SHP77 treated with DMSO at 0.1 percent for 48 hours (cell line): ENCODE data around the gene DLX1.

Experiments
- DNase-seq: peaks from one replicate; lab custom pipeline; 2025; lab: John Stamatoyannopoulos, UW

Gene DLX1

DNA sequence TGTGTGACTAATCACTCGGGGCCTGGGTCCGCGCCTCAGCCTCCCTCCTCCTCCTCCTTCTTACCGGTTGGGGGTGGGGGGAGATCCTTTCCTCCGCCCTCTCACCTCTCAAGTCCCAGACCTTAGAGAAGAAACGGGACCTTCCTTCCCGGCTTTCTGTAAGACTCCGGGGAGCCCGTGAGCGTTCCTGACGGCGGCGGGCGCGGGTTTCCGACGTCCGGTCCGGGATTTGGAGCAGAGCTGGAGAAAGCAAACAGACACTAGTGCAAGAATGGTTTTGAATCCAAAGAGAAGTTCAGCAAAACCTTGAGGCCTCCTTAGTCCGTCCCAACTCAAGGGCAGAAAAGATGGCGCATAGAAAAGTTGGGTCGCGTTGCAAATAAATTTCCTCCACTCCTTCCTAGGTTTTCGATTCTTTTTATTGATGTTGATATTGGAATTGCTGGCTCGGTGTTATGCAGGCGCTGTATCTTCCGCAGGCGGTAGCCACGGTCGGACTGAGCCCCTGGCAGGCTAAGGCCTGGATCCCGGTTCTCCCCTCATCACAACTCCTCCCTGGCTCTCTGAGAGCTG lies 2.0 kb downstream of the DLX1 start:
- no peak for DNase-seq

DNA sequence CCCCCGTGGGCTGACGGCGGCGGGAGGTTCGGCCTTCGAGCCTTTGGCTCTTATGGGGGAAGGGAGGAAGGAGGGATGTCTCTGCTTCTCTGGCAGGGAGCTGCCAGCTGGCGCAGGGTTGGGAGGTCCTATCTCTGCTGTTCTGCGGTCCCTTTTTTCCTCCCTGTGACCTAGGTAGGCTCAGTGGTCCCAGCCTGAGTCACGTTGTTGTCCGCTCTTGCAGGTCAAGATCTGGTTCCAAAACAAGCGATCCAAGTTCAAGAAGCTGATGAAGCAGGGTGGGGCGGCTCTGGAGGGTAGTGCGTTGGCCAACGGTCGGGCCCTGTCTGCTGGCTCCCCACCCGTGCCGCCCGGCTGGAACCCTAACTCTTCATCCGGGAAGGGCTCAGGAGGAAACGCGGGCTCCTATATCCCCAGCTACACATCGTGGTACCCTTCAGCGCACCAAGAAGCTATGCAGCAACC lies 2.5 kb downstream of the DLX1 start:
- no peak for DNase-seq

DNA sequence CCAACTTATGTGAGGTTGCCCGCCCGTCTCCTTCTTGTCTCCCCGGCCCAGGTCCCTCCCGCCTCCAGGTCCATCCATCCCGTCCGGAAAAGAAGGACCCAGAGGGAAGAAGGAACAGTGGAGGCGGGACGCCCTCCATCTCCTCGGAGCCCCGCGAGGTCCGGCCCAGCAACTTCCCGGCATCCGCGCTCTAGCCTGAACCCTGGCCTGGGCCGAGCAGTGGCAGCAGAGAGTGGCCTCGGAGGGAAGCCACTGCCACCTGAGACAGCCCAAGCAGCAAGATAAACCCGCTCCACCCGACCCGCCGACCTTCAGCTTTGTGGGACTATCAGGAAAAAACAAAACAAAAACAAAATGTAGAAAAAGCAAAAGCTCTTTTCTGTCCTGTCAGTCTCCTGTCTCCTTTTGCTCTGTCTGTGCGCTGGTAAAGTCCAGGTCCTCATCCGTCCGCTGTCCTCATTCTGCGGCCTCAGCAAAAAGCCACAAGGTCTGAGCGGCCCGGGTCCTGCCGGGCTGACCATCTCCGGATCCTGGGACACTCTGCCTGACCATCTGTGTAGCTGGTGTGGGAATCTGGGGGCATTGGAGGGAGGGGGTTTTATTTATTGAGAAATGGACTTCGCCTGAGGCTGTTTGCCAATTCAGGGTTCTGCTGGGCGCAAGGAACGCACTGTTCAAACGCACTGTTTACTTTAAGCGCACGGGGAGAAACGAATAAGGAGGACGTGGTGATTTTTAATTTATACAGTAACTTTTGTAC lies 3.1 kb downstream of the DLX1 start:
- no peak for DNase-seq

DNA sequence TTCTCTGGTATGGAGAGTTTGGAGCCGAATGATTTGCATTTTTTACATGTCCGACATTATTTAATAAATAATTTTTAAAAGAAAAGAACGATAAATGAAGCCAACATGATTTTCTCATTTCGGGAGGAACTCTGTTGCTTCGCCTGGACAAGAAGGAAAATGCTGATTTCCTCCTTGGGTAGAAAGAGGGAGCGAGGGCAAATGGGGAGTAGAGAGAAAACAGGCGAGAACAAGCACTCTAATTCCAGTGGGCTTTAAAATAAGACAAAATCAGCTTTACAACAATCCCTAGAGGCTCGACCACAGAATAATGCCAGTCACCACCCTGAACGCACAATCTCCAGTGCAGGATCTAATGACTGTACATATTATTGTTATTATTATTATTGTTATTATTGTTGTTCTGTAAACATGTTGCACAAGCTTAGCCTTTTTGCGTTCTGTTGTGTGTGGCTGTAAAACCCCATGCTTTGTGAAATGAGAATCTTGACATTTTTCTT lies 3.7 kb downstream of the DLX1 start:
- no peak for DNase-seq

DNA sequence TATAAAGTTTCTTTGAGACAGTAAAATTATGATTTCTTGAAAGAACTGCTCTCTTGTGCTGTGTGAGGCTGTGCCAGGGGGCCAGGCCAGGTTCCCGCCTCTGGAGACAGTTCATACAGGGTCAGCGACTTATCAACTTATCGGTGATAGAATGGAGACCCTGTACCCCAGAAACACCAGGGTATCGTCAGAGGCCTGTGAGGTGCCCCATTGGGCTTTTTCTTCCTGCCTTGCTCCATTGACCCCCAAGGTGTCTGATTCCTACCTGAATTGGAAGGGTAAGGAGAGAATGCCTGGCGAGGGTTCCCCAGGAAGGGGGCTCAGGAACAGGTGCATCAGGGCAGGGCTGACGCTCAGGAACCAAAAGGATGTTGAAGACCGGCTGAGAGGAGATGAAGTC lies 4.3 kb downstream of the DLX1 start:
- DNase-seq, result no peak

DNA sequence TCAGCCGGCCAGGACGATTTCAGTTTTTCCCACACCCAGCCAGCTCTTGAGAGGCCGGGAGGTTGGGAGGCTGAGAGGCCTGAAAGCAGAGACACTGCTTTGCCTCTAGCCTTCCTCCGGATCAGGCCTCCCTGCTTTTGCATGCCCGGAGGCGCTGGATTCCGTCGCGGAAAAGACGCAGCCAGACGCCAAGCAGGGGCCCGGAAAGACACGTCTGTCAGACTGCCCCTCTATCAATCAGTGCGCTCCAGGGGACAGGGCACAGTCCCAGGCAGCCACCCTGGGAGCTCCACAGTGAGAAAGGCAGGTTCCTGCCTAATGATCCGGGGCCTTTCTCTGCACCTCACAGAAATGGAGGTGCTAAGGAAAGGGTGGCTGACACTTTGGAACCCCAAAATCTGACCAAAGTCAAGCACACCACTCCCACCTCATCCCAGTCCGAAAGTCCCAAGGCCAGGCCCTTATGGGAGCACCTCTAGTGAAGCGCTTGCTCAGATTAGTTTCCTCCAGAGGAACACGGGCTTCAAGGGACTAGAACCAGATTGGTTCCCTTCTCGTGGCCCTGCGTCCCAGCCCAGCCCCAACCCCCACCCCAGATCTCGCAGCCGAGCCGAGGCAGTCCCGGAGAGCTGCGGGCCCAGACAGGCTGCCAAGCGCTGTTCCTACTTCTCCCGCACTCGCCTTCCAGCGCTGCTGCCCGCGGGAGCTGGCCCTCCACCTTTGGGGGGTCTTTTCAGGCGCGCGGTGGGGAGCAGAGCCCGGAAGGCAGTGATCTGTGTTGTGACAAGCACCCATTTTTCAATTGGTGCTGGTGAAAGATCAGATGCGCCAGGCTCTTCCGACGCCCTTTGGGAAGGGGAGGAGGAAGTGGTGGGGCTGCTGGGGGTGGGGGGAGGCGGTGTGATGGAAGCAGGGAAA lies 5.0 kb downstream of the DLX1 start:
- DNase-seq, result no peak

DNA sequence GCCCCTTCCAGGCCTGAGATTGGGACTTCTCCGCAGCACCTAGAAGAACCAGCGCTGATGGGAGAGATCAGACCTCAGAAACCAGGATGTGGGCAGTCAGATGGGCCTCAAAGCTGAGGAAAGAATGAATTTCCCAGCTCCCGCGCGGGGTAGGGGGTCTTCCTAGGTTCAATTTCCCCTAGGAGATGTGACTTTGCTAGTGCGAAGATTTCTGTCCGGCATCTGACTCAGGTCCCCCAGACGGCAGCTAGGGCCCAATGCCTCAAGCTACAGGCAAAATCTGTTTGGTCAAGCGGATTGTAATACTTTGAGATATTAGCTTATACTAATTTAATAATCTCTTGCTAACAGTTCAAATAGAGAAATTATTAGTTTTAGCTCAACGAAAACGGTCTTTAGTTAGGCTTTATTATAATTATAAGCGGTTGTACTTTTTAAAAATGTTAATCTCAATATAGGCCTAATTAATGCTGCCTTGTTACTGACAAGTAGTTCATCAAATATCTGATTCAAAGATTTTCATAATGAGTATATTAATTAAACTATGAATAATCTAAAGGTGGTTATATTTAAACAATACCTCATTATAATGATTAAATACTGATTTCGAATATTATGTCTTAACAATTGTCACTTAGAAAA lies 5.8 kb downstream of the DLX1 start:
- no peak for DNase-seq

DNA sequence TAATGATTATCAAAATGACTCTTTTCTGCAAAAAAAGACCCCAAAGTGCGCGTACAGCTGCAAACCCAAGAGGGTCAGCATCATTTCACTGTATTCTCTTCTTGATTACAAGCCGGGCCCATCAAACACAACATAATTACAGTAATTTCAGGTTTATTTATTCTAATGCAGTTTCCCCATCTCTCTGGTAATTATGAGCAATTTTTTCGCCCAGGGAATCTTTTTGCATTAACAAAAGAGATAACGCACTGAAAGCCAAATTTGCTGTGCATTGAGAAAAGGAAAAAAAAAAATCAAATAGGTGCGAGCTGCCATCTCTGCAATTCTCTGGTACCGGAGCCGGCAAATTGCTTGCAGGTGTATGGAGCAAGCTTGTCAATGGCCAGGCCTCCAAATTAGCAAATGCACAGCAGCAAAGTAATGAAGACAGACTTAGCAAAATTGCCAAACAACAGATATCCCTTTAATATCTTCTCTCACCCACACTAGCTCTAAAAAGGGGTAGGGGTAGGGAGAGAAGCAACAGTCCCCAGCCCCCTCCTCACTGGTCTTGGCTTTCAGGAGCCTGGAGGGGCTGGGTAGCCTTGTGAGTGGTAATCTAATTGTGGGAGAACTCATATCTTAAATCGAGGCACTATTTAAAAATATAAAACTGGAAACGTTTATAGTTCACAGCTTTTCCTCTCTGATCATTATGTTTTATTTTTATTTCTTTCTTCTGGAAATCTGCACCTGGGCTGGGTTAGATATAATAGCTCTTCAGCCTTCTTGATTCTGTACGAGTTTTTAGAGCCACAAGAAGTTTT lies 6.7 kb downstream of the DLX1 start:
- DNase-seq, result no peak

DNA sequence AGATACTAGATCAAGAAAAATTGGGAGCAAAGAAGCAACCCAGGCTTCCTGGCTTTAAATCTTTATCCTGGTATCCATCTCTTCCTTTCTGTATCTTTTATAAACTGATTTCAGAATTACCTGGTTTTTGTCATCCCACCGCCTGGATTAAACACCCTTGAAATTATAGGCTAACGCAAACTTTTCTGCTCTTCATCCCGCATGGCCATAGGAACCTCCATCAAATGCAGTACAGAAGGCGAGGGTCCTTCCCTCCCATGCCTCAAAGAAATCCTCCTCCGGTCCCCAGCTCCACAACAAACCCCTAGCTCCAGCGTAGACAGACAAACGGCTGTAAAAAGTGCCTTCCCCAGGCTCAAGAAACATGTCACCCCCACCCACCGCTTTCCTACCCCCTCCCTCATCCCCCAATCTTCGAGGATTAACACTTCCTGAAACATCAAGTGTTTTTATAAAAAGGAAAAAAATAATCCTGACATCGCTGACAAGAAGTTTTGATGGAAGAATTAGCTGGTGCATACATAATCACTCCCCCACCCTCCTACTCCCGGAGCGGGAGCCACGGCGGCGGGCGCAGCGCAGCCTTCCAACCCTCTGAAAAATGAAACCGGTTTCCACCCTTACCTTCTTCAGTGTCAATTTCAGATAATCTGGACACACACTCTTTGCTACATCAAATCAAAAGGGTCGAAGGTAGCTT lies 7.6 kb downstream of the DLX1 start:
- no peak for DNase-seq

DNA sequence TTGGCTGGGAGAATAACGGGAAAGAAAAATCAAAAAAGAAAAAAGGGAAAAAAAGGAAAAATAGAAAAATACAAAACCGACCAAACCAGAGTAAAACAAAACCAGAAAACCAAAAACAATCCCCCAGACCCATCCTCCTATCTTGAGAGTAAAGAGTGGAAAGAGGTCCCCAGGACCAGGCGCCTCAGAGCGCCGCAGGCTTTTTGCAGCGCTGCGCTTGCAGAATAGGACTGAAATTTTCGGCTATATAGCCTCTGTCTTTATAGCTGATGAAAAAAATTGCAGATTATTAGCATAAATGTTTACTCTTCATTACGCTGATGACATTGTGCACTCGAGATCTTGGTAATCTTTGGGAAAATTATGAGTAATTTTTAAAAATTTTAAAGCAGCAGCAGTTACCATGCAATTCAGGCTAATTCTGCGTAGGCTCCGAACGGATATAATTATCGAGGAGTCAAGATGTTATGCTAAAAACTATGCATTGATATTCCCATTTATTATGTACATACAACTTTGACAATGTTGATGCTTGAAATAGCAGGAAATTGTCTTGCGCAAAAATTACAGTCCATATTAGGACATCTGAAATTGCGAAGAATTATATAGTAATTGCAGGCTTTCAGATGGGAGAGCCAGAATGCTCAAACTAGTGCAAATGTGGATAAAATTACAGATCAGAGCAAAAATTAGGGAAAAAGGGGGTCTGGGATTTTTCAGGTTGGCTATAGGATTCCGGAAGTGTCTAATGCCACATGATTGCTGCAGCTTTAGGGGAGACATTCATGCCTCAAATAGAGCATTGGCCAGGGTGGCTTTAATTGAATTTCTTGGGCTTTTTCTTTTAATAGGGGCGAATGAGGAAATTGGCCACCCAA lies 8.3 kb downstream of the DLX1 start:
- no peak for DNase-seq

DNA sequence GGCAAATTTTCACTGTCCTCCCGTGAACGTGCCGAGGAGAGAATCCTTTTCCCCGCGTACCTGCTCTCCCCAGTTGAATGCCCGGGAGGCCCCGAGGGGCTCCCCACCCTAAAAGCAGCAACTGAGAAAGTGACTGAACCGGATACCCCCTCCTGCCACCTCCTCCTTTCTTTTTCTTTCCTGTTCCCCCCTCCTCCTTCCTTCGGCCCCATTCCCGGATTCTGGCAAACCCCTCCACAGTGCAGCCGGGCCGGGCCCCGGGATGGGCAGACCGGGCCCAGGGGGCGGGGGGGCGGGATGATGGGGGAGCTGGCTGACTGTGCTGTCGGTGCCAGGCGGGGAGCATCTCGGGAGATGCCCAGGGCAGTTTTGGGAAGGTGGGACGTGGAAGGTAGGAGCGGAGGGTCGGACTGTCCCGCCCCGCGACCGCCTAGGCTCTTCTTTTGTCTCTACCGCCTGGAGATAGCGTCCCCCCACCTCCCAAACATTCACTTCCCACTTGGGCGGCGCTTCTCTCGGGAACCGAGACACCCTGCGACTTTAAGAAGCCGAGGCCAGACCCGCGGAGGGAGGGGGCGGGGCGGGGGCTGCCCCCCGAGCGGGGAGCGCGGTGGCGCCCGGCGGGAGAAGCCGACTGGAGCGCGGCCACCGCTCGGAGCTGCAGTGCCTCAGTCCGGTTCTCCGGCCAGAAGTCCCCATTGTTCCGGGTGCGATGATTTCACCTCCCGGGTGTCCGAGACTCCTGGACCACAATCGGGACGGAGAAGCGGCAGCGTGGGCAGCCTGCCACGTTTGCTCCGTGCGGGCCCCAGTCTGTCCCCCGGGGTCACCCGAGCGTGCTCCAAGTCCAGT lies 9.2 kb downstream of the DLX1 start:
- DNase-seq, result no peak

DNA sequence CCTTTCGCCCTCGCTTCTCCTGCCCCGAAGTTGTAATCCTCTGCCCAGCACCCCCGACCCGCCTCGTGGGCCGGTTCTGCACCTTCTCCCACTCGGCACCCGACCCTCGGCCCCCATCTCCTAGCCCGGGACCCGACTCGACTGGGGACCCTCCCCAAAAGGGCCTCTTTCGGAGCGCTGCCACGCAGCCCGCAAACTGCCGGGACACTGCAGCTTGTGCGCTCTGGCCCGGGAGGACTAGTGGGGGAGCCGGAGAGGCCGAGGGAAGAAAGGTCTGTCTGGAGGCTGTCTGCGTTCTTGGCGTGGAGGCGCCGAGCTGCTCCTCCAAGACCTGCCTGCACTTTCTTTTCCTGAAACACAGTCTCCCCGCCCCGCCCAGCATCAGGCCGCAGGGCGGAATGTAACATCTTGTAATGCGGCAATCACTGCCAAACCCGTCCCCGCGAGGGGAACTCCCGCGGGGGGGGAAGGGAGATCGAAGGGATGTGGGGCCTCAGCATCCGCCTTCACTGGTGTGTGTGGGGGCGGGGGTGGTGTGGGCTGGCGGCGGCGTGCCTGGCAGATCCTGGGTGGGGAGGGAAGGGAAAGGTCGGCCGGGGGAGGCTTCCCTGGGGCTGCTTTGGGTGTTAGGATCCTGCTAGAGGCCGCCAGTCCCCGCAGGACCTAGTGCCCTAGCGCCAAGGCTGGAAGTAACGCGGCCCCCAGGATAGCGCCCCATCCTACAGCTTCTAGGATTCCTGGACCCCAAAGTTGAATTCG lies 10.0 kb downstream of the DLX1 start:
- DNase-seq, result no peak

DNA sequence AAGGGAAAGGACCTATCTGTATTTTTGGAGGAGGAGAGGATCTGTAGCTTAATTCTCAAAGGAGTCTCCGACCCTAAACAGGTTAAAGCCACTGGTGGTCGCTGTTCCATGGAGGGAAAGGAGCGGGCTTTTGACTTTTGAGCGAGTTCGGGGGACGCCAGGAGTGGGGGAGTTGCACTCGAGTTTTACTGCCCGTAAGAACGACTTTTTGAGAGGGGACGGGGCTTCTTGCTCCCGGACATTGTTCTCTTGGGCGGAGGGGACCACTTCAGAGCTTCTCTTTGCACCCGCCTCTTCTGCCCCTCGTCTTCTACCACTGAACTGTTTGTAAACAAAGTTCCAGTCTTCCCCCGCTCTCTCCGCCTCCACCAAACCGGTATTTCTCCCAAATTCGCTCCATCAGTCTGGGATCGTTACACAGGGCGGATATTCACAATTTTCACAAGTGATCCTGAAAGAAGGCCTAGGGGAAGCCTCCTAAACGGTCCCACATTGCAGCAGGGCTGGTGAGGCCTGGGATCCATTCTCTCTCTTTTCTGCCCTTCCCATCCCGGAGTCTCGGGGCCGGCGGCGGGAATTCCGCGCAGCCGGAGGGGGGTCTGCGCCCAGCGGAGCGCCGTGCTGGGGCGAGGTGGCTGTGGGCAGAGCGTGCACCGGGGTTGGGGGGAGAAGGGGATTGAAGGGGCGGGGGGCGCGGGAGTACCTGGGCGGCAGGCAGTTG lies 10.8 kb downstream of the DLX1 start:
- DNase-seq, result no peak

DNA sequence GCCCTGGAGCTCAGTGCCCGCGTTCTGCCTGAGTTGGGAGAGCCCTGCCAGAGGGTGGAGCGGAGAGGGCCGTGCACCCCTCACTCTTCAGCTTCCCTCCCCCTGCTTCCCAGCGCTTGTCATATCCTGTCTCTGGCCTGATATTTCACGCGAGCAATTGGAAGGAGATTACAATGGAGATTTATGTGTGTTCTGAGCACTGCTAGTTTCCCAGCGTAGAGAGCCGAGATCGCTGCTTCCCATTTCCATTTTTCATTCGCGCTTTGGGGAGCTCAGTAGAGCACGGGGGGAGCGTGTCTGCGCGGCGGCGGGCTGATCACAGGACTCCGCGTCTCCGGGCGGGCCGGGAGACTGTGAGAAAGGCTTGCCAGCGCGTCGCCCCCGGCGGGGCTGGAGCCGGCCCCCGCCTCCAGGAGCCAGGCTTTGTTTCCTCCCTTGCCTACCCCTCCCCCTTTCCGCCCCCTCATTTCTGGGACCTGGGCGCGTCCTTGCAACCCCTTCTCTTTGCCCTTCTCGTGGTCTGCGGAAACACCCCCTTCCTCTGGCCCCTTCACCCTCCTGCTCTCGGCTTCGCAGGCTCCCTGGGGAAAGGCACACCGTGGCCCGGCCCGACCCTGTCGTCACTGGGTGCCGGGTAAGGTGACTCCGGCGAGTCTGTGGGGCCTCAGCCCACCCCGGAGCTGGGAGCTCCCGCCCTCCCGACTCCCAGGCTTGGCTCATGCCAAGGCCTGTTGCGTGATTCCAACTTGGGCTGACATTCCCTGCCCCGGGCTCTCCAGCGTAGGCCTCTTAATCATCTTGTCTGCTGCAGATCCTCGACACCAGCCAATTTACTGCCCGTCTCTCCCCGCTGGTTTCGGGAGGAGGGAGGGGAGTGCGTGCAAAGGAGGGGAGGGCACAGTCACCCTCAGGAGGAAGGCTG lies 11.6 kb downstream of the DLX1 start:
- DNase-seq, result no peak

DNA sequence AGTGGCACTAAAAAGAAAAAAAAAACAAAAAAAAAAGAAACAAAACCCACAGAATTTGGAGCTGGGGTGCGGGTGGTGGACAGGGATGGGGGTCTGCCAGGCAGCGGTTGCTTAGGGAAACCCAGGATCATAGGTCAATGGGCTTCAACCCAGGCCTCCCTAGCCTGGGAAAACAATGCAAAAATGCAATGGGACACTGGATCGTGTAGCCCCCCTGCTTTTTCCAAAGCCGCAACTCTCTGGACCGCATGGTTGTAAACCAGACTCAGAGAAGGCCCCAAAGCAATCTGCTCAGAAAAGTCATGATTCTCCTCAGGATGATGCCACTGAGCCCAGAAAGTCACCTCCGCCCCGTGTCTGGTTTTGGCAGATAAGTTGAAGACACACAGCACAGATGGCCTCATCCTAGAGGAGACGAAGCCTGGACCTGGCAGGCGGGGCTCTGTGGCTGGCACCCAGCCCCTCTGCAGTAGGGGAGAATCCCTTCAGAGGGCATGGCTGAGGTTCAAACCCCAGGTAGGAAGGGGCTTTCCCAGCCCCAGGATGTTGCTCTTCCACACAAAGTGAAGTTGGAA lies 12.3 kb downstream of the DLX1 start:
- DNase-seq, result no peak

DNA sequence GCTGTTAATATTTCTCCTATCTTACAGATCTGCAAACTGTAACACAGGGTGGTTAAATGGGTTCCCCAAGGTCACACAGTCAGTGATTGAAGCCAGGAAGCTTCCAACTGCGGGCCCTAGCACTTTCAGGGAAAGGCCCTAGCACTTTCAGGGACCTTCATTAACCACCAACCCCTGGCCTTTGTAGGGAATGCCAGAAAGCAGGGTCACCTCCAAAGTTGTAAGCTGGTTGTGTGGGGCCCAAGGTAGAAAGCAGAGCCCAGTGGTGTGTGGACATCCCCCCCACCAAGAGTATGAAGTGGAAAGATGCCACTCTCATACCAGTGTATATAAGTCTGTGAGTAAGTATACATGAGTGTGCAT lies 13.0 kb downstream of the DLX1 start:
- no peak for DNase-seq
